OCI-LY7 (cell line): ENCODE data around the gene LCMT1.

ENCODE experiments used
- CTCF ChIP-seq: fragments of 200-600 bp; sonication (generic); conservative IDR thresholded peaks from 2 replicates; pipeline ENCODE4 v1.5.1; 2014; ENCODE audit warnings: mild to moderate bottlenecking, antibody characterized with exemption, low read length, moderate library complexity, mixed read lengths
- EZH2phosphoT487 ChIP-seq: fragments of 200-600 bp; sonication (generic); IDR thresholded peaks from 2 replicates; pipeline ENCODE4 v1.6.1; 2018; ENCODE audit warnings: low read depth, borderline replicate concordance, mild to moderate bottlenecking, mixed run types, antibody characterized with exemption, low read length, moderate library complexity, mixed read lengths

DNA sequence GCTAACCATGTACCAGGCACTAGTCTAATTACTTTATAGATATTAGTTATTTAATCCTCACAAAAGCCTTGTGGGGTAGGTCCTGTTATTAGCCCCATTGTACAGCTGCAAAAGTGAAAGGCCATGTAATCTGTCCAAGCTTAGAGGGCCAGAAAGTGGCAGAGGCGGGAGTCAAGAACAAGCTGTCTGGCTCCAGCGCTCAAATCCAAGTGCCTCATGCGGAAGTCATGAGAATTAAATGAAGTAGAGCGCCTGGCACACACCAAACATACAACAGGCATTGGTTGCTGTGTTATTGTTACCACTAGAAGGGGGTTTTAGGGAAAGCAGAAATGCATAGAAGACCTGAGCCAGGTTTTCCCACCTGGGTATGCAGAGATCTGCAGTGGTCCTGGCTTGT is 106.4 kb downstream of the LCMT1 start:
- TF ChIP-seq EZH2phosphoT487, result no peak
- TF ChIP-seq CTCF, result no peak
